Measurements from ENCODE around the gene RASSF3. TPM values are rescaled to one million over a fixed set of nuclear protein-coding genes. Genes with fewer than 3 reads are reported as not detected.
"Not testable (repeated sequence)": the region's sequence is repeated elsewhere in the genome, so short reads cannot be mapped to it uniquely, and the experiment has no call there.

RASSF3 gene
- total RNA-seq, 1 donor from 2014 or later = 11.2 TPM

DNA sequence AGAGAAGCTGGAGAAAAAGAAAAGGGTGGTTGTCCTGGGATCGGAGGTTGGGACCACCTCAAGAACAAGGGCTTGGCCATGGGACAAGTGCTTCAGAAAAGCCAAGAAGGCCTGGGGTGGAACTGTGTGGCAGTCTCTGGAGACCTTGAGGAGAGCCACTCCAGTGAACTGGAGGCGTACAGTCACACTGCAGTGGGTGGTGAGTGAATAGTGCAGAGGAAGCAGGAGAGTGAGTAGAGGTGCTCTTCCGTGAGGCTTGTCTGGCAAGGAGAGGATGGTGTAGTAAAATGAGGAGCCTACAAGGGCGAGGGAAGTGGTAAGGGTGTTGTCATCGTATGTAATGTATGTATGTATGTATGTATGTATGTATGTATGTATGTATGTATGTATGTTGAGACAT is 20.9 kb downstream of the RASSF3 start:
- ATAC-seq (no peak), DNase-seq (ENCODE audit: low spot score) (no peak)

DNA sequence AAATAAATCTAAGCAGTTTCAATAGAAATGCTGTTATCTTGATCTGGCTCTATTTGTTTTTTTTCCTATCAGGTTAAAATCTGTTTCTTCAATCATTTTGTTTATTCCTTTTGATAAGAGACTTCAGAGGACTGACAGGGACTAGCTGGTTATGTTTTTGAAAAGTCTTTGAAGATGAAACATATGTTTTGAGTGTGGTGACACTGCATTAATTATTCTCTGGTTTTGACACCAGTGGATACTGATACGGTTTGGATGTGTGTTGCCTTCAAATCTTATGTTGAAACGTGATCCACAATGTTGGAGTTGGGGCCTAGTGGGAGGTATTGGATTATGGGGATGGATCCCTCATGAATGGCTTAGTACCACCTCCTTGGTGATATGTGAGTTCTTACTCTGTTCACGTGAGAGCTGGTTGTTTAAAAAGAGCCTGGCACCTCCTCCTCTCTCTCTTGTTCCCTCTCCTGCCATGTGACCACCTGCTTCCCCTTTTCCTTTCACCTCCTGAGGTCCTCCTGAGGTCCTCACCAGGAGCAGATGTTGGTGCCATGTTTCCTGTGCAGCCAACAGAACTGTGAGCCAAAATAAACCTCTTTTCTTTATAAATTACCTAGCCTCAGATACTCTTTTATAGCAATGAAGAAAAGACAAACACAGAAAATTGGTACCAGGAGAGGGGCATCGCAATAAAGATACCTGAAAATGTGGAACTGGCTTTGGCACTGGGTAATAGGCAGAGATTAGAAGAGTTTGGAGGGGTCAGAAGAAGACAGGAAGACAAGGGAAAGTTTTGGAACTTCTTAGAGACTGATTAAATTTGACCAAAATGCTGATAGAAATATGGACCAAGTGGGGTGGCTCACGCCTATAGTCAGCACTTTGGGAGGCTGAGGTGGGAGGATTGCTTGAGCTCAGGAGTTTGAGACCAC is 23.0 kb downstream of the RASSF3 start:
- ATAC-seq (no peak), DNase-seq (ENCODE audit: low spot score) (no peak)

DNA sequence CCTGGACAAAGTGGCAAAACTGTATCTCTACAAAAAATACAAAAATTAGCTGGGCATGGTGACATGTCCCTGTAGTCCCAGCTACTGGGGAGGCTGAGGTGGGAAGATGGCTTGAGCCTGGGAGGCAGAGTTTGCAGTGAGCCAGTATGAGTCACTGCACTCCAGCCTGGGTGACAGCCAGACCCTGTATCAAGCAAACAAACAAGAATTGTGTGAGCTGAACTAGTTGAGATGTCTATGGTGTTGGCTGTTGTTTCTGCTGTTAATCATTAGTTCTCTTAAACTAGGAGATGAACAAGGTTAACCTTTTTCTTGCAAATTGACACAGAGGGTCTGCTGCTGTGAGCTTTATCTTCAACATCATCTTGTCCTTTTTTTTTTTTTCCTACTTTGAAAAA is 23.6 kb downstream of the RASSF3 start:
- DNase-seq (ENCODE audit: low spot score) (peak; percentile 78), ATAC-seq (peak; percentile 97)

DNA sequence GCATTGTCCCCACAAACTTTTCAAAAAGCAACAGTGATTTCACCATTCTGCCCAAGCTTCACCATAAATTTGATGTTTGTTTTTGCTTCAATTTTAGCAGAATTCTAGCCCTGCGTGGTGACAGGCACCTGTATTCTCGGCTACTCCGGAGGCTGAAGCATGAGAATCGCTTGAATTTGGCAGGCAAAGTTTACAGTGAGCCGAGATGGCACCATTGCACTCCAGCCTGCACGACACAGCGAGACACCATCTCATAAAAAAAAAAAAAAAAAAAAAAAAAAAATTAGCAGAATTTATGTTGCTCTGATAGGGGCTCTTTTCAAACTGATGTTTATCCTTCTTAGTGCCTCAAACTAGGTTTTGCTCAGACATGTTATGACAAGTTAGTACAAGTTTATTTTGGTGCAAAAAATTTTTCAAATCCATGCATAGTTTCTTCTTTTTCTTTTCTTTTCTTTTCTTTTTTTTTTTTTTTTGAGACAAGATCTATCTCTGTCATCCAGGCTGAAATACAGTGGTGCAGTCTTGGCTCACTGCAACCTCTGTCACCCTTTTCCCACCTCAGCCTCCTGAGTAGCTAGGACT is 24.3 kb downstream of the RASSF3 start:
- DNase-seq (ENCODE audit: low spot score) (no peak), ATAC-seq (peak; percentile 35)

DNA sequence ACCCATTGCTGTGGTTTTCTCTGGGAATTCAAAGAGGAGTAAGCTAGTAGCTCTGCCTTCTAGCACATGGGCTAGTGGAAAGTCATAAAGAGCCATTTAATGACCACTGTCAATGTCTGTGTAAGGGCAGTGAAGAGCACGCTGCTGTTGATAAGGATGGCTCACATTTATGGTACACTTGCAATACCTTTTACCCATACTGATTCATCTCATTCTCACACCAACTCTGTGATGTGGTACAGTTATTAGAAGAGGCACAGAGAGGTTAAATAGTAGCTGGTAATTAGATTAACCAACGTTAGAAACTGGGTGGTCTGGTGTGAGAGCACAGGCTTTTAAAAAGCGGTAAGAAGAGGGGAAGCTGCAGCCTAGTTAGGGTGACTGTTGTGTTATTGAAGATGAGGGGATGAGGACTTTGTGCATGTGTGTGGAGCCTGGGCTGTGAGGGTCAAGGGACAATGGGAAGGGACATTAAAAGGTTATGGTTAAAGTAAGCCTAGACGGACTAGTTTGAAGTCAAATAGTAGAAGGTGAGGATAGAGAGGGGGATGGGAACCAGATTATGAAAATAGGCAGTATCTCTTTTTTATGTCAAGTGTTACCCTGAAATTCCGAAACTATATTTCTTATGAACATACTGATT is 25.2 kb downstream of the RASSF3 start:
- no peak for ATAC-seq
- no peak for DNase-seq (ENCODE audit: low spot score)

DNA sequence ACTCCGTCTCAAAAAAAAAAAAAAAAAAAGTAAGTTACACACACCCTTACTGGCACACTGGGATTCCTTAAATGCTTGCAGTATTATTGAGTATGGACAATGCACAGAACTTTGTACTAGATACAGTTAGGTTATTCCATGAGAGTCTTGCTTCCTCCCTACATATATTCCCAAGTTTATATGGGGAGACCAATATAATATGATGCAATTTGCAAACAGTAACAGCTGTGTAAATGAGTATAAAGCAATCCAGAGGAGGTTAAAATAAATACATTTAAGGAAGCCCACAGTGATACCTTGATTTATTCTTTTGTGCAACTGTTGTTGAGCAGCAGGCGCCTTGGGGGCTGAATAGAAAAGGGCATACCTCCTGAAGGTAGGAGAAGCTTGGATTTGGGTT is 26.6 kb downstream of the RASSF3 start:
- ATAC-seq (no peak), DNase-seq (ENCODE audit: low spot score) (no peak)

DNA sequence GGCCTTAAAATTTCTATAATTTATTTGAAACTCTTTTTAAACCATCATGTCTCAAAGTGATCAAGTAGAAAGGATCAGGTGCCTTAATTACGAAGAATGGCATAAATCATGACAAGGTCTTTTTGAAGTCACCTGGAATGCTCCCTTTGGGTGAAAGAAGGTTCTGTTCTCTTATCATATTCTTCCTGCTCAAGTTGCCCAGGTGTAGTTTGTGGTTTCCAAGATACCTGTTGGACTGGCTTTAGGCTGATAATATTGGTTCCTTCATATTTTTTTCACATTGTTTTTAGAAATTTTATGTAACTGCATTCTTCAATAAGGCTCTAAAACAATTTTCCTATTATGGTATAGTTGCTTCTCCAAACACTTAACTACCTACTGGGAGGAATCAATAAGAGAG is 29.2 kb downstream of the RASSF3 start:
- no peak for DNase-seq (ENCODE audit: low spot score)
- ATAC-seq = no peak

DNA sequence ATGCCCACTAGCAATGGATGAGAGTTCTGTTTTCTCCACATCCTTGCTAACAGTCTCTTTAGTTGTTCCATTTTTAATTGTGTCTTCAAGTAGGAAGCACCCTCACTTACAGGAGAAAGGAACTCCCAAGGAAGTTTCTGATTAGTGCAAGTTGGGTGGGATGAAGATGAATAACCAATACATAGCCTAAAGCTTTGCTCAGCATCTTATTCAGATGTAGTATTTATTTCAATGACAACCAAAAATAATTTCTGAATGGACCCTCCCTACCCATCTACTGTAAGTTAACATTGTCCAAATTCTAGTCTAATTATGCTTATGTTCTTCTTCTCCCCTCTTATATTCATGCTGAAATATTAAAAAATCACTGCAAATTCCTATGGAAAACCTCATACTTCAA is 36.0 kb downstream of the RASSF3 start:
- ATAC-seq = no peak

DNA sequence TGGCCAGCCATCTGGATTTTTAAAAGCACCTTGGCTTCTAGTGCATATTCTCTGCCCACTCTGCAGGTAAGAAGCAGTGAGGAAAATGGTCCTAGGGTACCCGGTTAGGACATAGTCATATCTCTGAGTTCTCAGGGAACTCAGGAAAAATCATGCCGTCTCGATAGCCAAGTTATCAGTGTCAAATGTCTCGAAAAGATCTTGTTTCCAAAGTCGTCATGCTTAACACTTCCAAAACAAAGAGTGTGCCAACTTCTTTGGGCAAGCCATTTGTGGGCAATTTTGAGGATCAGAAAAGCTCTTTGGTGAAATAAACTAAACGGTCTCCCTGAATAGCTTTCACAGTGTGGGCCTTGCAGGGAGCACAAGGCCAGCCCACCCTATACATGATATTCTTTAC is 39.2 kb downstream of the RASSF3 start:
- DNase-seq (ENCODE audit: low spot score) (no peak), ATAC-seq (no peak)

More for the DNA sequence above, 36.0 kb downstream of the RASSF3 start:
- no peak for DNase-seq (ENCODE audit: low spot score)

DNA sequence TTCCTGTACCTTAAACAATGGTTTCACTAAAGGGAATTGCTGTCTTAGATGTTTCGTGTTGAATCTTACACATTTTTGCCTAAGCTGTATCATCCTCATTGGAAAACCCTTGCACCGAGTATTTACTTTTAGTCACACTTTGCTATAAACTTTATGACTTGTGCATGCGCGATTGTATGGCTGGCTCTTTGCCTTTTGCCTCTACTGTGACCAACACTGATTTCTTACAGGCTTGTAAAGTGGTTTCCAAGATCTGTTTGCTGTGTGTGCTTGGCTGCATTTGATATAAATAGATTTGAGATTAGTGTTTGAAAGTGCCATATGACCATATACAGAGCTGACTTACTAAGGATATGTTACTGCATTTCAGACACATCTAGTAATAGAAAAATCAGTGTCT is 40.5 kb downstream of the RASSF3 start:
- ATAC-seq = no peak
- DNase-seq (ENCODE audit: low spot score) = no peak

DNA sequence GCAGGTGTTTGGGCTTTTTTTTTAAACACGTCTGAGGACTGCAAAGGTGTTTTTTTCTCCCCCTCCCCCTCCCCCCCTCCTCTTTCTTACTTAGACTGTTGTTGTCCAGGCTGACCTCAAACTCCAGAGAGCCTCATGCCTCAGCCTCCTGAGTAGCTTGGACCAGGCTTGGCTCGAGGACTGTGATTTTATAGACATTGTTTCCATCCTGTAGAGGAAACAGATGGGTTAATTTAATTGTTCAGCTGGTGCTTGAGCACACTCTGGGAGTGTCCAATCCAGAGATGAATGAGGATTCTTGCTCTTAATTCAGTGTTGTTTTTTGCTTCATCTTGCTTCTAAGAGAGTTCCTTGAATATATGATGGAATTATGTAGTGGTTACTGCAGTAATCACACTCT is 42.1 kb downstream of the RASSF3 start:
- ATAC-seq = no peak
- no peak for DNase-seq (ENCODE audit: low spot score)

DNA sequence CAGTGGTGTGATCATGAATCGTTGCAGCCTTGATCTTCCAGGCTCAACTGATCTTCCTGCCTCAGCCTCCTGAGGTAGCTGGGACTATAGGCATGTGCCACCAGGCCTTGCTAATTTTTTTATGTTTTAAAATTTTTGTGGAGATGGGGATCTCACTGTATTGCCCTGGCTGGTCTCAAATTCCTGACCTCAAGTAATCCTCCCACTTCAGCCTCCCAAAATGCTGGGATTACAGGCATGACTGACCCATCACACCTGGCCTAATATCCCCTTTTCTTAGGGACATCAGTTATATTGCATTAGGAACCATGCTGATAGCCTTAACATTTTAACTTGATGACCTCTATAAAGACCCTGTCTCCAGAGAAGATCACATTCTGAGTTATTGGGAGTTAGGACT is 42.8 kb downstream of the RASSF3 start:
- DNase-seq (ENCODE audit: low spot score) (no peak), ATAC-seq (no peak)

DNA sequence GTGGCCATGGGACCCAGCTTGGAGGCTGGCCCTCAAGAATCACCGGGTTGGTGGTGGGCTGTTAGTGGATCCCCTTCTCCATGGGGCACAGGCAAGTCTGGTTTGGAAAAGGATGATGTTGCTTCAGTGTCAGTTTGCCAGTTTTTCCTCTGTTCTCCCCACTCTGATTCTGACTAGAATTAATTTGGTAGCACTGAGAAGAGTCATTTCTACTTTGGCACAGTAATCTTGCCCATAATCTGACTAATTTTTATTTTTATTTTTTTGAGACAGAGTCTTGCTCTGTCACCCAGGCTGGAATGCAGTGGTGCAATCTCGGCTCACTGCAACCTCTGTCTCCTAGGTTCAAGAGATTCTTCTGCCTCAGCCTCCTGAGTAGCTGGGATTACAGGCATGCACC is 43.6 kb downstream of the RASSF3 start:
- not testable (repeated sequence) for ATAC-seq; DNase-seq (ENCODE audit: low spot score)

DNA sequence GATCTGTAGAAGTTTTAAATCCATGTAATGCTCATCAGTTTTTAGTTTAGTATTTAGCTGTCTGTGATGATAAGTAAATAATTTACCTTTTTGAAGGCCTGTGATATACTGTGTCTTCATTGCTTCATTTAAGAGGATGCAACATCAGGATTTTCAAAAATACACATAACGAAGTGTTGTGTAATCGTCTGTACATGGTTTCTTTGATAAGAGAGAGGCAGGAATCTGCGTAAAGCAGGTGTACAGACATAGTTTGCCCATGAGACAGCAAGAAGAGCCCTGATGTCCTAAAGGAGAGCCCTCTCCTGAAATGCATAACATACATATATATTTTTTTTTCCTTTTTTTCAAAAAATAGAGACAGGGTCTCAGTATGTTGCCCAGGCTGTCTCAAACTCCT is 44.8 kb downstream of the RASSF3 start:
- ATAC-seq = peak; percentile 42
- DNase-seq (ENCODE audit: low spot score) = no peak

DNA sequence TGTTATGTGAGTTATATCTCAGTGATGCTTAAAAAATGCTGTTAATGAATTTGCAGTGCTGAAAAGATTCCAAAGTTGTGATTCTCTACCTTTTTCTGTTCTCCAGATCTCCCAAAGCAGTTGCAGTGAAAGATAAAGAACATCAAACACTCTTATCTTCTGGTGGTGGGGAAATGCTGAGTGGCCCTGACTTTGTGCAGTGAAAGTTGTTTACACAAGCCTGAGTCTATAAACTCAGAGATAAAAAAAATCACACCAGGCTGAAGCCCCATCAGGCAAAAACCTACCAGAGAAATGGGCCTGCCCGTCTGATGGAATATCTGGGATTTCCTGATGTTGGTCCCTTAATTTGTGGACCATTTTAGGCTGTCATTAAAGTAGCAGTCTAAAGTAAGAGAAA is 46.1 kb downstream of the RASSF3 start:
- ATAC-seq = peak; percentile 82
- DNase-seq (ENCODE audit: low spot score) = peak; percentile 52

DNA sequence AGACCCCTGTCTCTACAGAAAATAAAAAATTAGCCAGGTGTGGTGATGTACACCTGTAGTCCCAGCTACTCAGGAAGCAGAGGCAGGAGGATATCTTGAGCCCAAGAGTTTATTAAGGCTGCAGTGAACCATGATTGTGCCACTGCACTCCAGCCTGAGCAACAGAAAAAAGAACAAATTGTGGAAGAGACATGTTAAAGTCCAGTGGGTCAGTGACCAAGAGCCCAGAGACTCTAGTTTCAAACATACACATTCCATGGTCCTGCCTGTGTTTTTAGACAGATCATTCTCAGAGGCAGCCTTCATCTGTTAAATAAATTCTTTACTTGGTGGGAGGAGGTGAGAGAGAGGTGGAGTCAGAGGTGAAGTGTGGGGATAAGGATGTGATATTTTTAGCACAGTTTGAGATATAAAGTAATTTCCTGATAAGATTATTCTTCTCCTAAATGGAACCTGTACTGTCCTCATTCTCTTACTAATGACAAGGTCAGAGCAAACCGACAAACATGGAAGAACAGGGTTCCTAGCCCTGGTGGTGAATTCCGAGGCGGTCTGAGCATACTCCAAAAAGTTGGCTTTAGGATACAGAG is 48.7 kb downstream of the RASSF3 start:
- DNase-seq (ENCODE audit: low spot score) = no peak
- peak; percentile 77 for ATAC-seq

DNA sequence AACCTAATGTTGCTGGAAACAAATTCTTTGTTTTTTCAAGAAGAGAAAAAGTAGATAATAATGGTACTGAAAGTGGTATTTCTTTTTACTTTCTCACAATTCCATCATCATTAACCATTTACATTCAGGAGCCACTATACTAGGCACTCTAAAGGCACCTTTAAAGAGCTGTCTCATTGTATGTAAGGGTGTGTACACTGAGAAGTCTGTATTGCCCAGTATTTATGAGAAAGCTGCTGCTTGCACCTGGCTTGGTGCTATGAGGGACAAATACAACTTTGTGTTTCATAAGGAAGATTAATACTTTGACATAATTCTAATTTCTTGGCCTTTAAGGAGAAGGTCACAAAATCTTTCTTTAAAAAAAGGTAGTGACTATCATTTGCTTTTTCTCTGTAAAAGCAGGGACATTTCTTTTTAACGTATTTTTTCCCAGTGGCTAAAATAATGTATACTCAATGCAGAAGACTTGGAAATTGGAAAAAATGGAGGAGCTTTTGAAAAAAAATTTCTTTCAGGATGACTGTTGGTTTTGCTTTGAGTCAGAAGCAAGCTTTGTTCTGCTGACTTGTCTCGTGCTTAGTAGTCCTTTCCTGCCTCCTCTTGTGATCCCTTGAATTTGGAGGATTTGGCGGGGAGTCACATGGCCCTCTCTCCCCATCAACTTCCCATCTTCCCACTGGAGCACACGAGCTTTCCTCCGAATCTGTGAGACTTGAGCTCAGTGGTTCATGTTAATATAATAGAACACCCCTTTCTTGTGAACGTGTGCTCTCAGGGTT is 50.1 kb downstream of the RASSF3 start:
- no peak for DNase-seq (ENCODE audit: low spot score)
- ATAC-seq = no peak

DNA sequence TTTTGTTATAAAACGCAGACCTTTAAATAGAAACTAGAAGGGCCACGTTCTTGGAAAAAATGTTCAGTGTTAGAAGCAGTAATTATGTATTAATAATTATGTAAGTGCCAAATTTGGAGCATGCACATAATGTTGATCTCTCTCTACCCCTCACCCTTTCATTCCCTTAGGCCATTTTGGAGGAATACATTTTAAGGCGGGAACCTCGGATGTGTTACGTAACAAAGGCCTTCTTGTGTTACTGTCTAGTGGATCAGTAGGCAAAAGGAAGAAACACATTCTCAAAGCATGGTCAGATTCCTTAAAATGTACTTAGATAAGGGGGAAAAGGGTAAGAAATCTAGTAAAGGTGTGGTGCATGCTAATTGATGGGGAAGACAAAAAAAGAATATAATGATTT is 52.7 kb downstream of the RASSF3 start:
- no peak for DNase-seq (ENCODE audit: low spot score)
- no peak for ATAC-seq

DNA sequence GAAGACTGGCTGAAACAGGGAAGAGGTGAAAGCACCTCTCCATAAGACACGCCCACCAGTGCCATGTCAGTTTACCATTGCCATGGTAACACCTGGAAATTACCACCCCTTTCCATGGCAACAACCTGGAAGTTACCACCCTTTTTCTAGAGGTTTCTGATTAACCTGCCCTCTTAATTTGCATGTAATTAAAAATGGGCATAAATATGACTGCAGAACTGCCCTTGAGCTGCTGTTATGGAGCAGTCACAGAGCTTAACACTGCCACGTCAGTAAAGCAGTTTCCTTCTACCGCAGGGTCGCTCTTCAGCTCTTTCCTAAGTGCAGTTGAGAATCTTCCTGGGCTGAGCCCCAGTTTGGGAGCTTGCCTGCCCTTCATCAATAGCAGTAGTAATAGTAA is 55.2 kb downstream of the RASSF3 start:
- ATAC-seq = peak; percentile 6
- no peak for DNase-seq (ENCODE audit: low spot score)

DNA sequence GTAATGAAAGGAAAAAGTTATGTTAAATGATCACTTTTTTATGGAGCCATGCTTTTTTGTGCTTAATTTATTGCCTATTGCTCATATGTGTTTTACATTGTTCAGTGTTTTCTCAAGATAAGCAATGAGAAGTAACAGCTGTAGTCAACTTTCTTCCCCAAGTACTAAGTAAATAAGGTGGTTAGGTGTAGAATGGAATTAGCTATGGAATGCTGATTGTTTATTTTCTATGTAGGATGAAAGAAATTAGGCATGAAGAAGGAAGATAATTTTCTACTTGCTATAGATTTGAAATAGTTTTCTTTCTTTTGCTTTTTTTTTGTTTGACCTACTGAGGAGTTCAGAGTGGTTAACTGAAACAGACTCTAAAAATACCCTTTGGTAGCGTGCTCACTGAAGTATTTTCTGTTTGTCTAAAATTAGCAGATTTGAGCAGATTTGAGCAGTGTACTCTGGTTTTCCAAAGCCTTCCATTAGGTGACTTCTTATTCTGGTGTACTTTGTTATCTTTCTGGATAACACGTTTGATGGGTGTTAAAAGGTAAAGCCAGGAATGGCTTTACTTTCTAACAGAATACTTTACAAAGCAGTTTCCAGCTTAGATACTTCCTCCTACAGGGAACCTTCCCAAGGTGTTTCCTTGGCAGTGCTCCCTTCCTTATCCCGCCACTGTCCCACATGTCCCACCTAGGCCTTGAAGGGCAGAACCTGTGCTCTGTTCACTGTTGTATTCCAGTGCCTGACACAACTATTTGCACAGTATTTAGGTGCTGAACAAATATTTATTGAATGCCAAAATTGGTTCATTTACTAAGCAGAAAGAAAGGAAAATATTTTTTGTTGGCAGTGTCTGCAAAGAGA is 56.0 kb downstream of the RASSF3 start:
- no peak for DNase-seq (ENCODE audit: low spot score)
- no peak for ATAC-seq
